ENCODE measurements around the gene NECTIN4.

GRCh38 chr1:161083748-161084596, 5.4 kb downstream of the NECTIN4 start:
- TF ChIP-seq, protein P1, sequence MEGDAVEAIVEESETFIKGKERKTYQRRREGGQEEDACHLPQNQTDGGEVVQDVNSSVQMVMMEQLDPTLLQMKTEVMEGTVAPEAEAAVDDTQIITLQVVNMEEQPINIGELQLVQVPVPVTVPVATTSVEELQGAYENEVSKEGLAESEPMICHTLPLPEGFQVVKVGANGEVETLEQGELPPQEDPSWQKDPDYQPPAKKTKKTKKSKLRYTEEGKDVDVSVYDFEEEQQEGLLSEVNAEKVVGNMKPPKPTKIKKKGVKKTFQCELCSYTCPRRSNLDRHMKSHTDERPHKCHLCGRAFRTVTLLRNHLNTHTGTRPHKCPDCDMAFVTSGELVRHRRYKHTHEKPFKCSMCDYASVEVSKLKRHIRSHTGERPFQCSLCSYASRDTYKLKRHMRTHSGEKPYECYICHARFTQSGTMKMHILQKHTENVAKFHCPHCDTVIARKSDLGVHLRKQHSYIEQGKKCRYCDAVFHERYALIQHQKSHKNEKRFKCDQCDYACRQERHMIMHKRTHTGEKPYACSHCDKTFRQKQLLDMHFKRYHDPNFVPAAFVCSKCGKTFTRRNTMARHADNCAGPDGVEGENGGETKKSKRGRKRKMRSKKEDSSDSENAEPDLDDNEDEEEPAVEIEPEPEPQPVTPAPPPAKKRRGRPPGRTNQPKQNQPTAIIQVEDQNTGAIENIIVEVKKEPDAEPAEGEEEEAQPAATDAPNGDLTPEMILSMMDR (IDR thresholded peaks at IDR 0.05; ENCODE audit: low read length), result no peak
- TF ChIP-seq EZH2 (optimal IDR thresholded peaks at IDR 0.05; ENCODE audit: low read depth, low read length) (no peak), EZH2phosphoT487 (IDR thresholded peaks at IDR 0.05; ENCODE audit: low read length) (no peak)

Data from MM.1S (cell line).